Body of pancreas (tissue), 4 donors: ENCODE measurements around the gene SRRT.

ENCODE experiments used
- CTCF ChIP-seq, 7 experiments: fragments of 450-650 bp in 4 of 7; fragments of 200-600 bp in 3 of 7; sonication (generic) in 3 of 7; IDR thresholded peaks; one replicate each; pipeline ENCODE4 v1.5.1; 2016 to 2019; ENCODE audit warnings: antibody characterized with exemption in 7 of 7
- POLR2A ChIP-seq, 3 donors: fragments of 450-650 bp; IDR thresholded peaks; one replicate each; pipeline ENCODE4 v1.6.1; 2016; ENCODE audit warnings: antibody characterized with exemption in 3 of 3, mild to moderate bottlenecking in 2 of 3

GRCh38 chr7:100874300-100874576 is 665 bp upstream of the SRRT start:
- TF ChIP-seq POLR2A (IDR thresholded peaks at IDR 0.05) (no peak), CTCF (IDR thresholded peaks at IDR 0.05) (no peak)
